Calu3 (cell line): Measurements from ENCODE around the gene LAMC1. TPM values are rescaled to one million over a fixed set of nuclear protein-coding genes. Genes with fewer than 3 reads are reported as not detected.

Experiments
- BruUV-seq: library from RNA; stranded (reverse); fragments of 400-500 nt; replicated peaks from 2 replicates; lab custom pipeline; 2021; lab: Mats Ljungman, UMichigan
- CTCF ChIA-PET: fragments of 300-600 bp; sonication (Branson Sonifier 250); formaldehyde crosslinking; loops from one replicate; lab custom pipeline; 2022; ENCODE audit warnings: antibody characterized with exemption; lab: Charles Lee
- DNase-seq: peaks from one replicate; pipeline ENCODE4 v3.0.0; 2022
- H3K27ac Mint-ChIP-seq: one replicate; pipeline ENCODE4 v1.8.0; 2022; ENCODE audit warnings: mixed read lengths; ENCODE audit not compliant: unreplicated experiment
- H3K27me3 Mint-ChIP-seq: one replicate; pipeline ENCODE4 v1.8.0; 2022; ENCODE audit warnings: mixed read lengths; ENCODE audit not compliant: unreplicated experiment
- H3K36me3 Mint-ChIP-seq: one replicate; pipeline ENCODE4 v1.8.0; 2022; ENCODE audit warnings: mild to moderate bottlenecking, moderate library complexity, mixed read lengths; ENCODE audit not compliant: insufficient read depth, unreplicated experiment
- H3K4me1 Mint-ChIP-seq: one replicate; pipeline ENCODE4 v1.8.0; 2022; ENCODE audit warnings: mild to moderate bottlenecking, low read depth, mixed read lengths; ENCODE audit not compliant: unreplicated experiment
- H3K4me3 Mint-ChIP-seq: one replicate; pipeline ENCODE4 v1.8.0; 2022; ENCODE audit warnings: mild to moderate bottlenecking, low read depth, moderate library complexity, mixed read lengths; ENCODE audit not compliant: unreplicated experiment
- H3K9me3 Mint-ChIP-seq: one replicate; pipeline ENCODE4 v1.8.0; 2022; ENCODE audit warnings: low read depth, mixed read lengths; ENCODE audit not compliant: unreplicated experiment
- intact Hi-C: fragments of 100-400 bp; cut with micrococcal nuclease; formaldehyde crosslinking; loops from one replicate; pipeline ENCODE4 v1.10.0; 2022; ENCODE audit not compliant: unreplicated experiment
- total RNA-seq: library from RNA; stranded (reverse); gene quantifications from 2 replicates; pipeline ENCODE4 v1.2.3, GENCODE V29; 2022
- TF ChIP-seq, protein P1 (sequence below): fragments of 200-600 bp; IDR thresholded peaks from one replicate; pipeline ENCODE4 v1.8.0; 2022; ENCODE audit warnings: antibody characterized with exemption; ENCODE audit not compliant: unreplicated experiment

LAMC1 gene
- total RNA-seq, 1 experiment from 2014 or later = 579 TPM

- H3K4me3 Mint-ChIP-seq = no peak overlapping the region
- H3K27ac Mint-ChIP-seq = peak overlapping the region; percentile 54
- intact Hi-C loops = loop anchor here (10.0 kb wide), 1 partner anchor 196 kb away; no protein-coding TSS in a partner anchor
- no peak for DNase-seq
- CTCF ChIA-PET = no interaction called here
- no TSS peak for BruUV-seq
- H3K27me3 Mint-ChIP-seq = no peaks in the 10 kb centered on the region
- peaks cover 90% of the 10 kb centered on the region for H3K4me1 Mint-ChIP-seq
- peaks cover 73% of the 10 kb centered on the region for H3K36me3 Mint-ChIP-seq
- TF ChIP-seq, protein P1, sequence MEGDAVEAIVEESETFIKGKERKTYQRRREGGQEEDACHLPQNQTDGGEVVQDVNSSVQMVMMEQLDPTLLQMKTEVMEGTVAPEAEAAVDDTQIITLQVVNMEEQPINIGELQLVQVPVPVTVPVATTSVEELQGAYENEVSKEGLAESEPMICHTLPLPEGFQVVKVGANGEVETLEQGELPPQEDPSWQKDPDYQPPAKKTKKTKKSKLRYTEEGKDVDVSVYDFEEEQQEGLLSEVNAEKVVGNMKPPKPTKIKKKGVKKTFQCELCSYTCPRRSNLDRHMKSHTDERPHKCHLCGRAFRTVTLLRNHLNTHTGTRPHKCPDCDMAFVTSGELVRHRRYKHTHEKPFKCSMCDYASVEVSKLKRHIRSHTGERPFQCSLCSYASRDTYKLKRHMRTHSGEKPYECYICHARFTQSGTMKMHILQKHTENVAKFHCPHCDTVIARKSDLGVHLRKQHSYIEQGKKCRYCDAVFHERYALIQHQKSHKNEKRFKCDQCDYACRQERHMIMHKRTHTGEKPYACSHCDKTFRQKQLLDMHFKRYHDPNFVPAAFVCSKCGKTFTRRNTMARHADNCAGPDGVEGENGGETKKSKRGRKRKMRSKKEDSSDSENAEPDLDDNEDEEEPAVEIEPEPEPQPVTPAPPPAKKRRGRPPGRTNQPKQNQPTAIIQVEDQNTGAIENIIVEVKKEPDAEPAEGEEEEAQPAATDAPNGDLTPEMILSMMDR = no peak
- H3K9me3 Mint-ChIP-seq = no peaks in the 10 kb centered on the region
Observed at GRCh38 chr1:183040547-183040971, 17.3 kb downstream of the LAMC1 start.

DNA sequence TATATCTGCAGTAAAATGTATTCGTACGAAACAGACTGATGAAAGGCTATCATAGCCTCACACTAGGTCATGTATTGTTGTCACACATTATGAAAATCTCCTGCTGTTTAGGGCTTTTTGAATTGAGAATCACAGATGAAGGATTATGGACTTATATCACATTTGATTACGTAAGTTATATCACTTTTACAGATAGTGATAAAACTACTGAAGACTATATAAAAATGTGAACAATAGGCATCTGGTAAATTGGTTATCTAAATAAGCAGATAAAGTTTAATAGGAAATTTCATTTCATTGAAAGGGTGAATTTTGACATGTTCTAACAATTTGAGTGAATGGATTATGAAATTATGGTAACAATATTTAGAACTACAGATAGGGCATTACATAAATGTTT is 20.0 kb downstream of the LAMC1 start:
- H3K9me3 Mint-ChIP-seq = no peaks in the 10 kb centered on the region
- TF ChIP-seq, protein P1 = no peak
- no TSS peak for BruUV-seq
- DNase-seq = no peak
- intact Hi-C loops = loop anchor here (10.0 kb wide), 1 partner anchor 198 kb away; no protein-coding TSS in a partner anchor
- peaks cover 53% of the 10 kb centered on the region for H3K36me3 Mint-ChIP-seq
- CTCF ChIA-PET = no interaction called here
- peaks cover 99% of the 10 kb centered on the region for H3K4me1 Mint-ChIP-seq
- peak overlapping the region; percentile 50 for H3K27ac Mint-ChIP-seq
- H3K4me3 Mint-ChIP-seq = no peak overlapping the region
- H3K27me3 Mint-ChIP-seq = no peaks in the 10 kb centered on the region

- BruUV-seq = no TSS peak
- CTCF ChIA-PET = no interaction called here
- DNase-seq = no peak
- TF ChIP-seq, protein P1 = no peak
- H3K36me3 Mint-ChIP-seq = peaks cover 51% of the 10 kb centered on the region
- H3K4me3 Mint-ChIP-seq = peak overlapping the region; percentile 24
- H3K27ac Mint-ChIP-seq = peak overlapping the region; percentile 50
- H3K4me1 Mint-ChIP-seq = peaks cover 98% of the 10 kb centered on the region
- intact Hi-C loops = loop anchor here (2.0 to 10.0 kb wide), 2 partner anchors 15 to 199 kb away; no protein-coding TSS in a partner anchor
- H3K27me3 Mint-ChIP-seq = no peaks in the 10 kb centered on the region
- no peaks in the 10 kb centered on the region for H3K9me3 Mint-ChIP-seq
Observed at GRCh38 chr1:183043872-183044854, 20.9 kb downstream of the LAMC1 start.

GRCh38 chr1:183044893-183045649 is 21.9 kb downstream of the LAMC1 start:
- CTCF ChIA-PET = no interaction called here
- H3K4me3 Mint-ChIP-seq = peak overlapping the region; percentile 11
- peak overlapping the region; percentile 50 for H3K27ac Mint-ChIP-seq
- no peak for DNase-seq
- H3K36me3 Mint-ChIP-seq = peaks cover 51% of the 10 kb centered on the region
- no peaks in the 10 kb centered on the region for H3K27me3 Mint-ChIP-seq
- TF ChIP-seq, protein P1 = no peak
- H3K9me3 Mint-ChIP-seq = no peaks in the 10 kb centered on the region
- no TSS peak for BruUV-seq
- peaks cover 92% of the 10 kb centered on the region for H3K4me1 Mint-ChIP-seq
- intact Hi-C loops = loop anchor here (2.0 to 10.0 kb wide), 3 partner anchors 16 to 200 kb away; no protein-coding TSS in a partner anchor
